Activated T-cell treated with anti-CD3 and anti-CD28 coated beads for 48 hours (primary cell): Measurements from ENCODE around the gene TOB1.
"Not testable (repeated sequence)": the region's sequence is repeated elsewhere in the genome, so short reads cannot be mapped to it uniquely, and the experiment has no call there.

Experiments used
- DNase-seq: peaks from one replicate; pipeline ENCODE4 v3.0.0-alpha.2; 2020; ENCODE audit warnings: low read depth

TOB1 gene

DNA sequence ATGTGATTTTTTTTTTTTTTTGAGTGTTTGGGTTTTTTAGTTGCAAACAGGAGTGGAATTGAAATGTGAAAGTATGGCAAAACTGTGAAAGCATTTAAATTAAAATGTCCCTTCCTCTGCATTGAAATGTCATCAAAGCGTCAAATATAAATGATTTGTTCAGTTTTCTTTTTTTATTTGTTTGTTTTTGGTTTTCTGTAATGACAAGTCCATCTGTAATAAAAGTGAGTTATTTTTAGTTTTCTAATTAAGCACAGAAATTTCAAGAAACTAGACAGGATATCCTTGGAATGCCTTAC is 1.9 kb upstream of the TOB1 start:
- DNase-seq = no peak

DNA sequence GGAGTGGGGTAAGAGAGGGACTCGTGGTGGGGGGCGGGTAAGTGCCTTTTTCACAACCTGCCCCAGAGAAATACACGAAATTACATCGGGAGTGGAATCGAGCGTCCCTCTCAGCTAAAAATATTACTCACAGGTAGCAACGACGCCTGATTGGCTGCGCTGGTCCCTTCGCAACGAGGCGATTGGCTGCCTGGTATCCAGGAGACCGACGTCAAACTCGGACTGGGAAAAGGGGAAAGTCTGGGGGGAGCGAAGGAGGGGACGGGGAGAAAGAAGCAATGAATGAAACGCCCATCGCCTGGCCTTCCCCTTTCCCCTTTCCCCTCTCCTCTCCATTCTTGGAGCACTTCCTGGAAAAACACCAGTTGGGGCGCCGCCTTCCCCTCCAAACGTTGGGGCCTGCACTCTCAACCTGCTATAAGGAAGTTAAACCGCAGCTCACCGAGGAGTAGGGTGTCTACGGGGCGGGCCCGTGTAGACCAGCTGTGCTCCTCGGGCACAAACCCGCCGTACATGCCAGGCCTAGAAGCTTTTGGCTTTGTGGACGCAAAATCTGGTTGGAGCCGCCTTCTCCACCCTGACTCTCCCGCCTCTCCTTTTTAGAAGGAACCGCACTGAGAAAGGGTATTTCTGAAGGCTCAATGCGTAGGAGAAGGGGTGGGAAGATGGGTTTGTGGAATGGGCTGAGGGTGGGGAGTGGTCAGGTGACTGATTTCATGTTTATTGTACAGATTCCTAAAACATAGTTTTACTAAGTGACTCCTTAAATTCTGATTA is 1.4 kb upstream of the TOB1 start:
- DNase-seq = peak; percentile 75

DNA sequence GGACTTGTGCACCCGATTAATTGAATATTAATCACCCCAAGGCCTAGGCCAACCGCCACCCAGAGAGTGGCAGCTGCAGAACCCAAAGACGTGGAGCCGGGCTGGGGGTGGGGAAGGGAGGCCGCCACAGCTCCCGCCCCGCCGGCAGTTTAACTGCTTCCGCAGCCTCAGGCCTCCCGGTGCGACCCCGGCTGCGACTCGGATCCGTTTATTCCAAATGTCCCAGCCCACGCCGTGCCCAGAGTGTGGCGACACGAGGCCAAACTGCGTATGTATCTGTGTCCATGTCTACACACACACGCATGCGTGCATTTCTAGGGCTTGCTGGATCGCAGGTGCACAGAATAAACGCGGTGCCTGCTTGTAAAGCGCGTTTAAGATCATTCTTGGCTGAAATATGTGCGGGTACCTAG is 802 bp upstream of the TOB1 start:
- peak; percentile 56 for DNase-seq

DNA sequence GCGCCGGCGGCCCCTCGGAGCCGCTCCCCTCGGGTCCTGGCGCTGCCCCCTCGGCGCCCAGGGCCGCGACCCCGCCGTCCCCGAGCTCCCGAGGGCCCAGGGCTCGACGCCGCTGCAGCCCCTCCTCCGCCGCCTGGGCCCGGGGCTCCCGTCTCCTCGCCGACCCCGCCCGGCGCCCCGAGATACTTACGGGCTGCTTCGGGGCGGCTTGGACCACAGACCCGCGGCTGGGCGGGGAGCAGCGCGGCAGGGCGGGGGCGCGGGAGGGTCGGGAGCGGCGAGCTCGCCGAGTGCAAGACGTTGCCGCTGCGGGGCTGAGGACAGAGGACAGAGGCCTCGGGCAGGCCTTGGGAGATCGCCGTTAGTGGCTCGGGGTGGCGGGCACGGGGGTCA is 290 bp downstream of the TOB1 start:
- no peak for DNase-seq

DNA sequence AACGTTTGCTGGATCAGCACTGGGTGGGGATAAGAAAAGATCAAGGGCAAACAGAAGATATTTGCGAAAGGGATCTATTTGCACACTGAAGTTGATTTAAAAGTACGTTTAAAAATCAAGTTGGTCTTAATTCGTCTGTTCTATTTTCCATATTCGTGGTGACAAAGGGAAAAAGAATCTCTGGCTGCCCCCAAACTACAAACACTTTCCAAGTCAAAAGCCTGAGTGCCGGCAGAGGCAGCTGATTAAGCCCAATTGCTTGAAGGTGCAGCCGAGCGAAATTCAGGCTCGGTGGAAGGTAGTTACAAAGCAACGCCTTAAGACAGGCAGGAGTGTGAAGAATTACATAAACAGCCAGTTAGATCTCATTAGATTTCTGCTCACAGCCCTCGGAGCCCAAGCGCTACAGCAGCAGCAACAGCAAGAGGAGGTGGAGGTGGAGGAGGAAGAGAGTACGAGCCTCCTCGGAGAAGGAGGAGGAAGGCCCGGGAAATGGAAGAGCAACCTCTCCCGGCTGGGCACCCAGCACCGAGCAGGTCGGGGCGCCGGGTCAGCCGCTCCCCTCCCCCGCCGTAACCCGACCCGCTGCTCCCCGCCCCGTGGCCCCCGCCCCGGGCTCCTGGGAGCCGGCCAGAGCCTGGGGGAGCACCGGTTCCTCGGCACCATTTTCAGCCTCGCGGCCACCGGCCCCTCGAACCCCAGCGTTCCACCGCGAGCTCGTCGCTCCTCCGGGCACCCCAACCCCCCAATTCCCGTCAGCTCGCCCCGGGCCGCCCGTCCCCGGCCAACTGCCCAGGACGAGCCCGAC is 890 bp downstream of the TOB1 start:
- peak; percentile 25 for DNase-seq

DNA sequence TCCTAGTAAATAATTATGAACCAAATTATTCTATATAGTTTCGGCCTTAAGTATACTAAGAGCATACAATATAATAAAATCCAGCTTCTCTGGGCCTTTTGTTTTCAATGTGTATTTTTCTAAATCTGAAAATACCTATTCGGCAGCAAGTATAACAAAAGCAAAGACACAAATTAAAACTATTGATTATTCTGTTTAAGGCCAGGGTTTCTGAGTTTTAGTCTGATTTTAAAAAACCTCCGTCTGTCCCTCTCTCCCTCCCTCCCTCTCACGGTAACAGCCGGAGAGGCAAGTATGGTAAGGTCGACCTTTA is 1.5 kb downstream of the TOB1 start:
- no peak for DNase-seq

DNA sequence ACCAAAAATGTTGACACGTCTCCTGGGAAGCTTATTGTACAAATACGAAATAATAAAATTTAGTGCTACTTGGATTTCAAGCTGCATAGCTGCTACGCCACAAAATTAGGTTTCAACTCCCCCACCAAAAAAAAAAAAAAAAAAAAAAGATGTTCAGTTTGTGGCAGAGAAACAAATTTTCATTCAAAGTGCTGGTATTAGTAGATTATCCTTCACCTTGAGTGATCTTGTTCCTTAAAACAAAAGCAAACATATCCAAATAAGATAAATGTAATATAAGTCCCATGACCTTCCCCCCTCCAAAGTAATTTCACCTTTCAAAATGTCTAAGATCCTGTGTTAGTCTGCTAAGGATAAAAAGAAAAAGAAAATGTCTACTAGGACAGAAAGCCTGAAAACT is 2.2 kb downstream of the TOB1 start:
- DNase-seq = no peak

DNA sequence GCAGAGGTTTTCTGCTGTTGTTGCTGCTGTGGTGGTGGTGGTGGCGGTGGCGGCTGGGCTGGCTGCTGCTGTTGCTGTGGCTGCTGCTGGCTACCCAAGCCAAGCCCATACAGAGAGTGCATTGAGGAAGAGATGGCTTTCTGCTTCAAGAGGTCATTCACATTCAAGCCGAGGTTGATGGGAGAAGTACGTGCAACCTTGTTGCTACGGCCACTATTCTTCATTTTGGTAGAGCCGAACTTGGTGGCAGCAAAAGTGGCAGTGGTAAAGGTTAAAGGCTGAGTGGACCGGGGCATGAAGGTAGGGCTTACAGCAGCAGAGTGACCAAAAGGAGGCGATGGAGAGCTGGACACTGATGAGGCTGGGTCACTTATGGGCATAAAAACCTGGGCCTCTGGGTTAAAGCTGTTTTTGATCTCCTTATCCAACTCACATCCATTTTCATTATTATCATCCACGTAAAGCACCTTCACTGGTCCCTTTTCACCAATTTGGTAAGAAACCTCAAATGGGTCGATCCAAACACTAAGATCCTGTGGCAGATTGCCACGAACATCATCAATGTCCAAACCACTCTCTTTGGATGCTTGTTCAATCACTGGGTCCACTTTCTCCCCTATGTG is 2.8 kb downstream of the TOB1 start:
- peak; percentile 34 for DNase-seq

DNA sequence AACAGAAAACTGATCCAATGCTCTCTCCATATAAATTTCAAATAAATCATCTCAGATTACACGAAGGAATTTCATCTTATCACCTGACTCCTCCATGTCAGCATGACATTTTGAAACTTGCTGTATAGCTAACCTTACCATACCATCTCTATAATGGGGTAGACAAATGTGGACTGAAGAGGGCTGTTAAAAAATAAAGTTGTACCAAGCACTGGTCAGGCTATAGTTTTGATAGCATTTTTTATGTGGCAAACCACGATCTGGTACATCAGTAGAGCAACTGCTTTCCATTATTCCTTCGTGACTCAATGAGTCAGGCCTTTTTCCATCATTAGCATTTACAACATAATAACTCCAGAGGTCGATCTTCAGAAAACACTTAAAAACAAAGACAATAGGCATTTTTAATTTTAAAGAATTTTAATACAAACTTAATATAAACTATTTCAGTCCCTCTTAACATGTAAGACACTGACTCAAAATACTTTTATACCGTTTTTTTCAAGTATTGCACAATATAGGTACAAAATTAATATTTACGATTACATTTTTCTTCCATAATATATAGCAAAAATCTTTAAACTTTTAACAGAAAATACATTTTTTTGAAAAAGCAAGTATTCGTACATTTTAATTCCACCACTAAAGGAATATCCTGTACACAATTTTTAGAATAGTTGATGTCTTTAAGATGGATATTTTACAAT is 4.2 kb downstream of the TOB1 start:
- DNase-seq = no peak

DNA sequence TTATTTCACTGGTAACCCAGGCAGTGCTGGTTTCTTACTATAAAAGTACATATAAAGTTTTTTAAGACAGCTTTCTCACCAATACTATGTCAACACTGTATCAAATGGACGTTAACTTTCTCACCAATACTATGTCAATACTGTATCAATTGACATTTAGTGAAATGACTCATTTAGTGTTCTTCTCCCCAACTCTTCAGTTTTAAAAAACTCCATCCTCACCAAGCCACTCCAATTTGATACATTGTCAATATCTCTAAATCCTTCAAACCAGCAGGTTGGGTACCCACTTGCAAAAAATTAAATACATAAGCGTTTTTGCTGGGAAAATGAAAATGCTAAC is 4.8 kb downstream of the TOB1 start:
- DNase-seq = no peak

DNA sequence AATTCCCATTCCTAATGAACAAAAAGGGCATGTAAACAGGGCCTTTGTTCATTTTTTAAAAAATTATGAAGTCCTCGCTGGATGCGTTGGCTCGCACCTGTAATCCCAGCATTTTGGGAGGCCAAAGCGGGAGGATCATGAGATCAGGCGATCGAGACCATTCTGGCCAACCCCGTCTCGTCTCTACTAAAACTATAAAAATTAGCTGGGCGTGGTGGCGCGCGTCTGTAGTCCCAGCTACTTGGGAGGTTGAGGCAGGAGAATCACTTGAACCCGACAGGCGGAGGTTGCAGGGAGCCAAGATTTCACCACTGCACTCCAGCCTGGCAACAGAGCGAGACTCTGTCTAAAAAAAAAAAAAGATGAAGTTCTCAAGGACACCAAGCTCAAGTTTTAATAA is 6.4 kb downstream of the TOB1 start:
- DNase-seq = not testable (repeated sequence)

DNA sequence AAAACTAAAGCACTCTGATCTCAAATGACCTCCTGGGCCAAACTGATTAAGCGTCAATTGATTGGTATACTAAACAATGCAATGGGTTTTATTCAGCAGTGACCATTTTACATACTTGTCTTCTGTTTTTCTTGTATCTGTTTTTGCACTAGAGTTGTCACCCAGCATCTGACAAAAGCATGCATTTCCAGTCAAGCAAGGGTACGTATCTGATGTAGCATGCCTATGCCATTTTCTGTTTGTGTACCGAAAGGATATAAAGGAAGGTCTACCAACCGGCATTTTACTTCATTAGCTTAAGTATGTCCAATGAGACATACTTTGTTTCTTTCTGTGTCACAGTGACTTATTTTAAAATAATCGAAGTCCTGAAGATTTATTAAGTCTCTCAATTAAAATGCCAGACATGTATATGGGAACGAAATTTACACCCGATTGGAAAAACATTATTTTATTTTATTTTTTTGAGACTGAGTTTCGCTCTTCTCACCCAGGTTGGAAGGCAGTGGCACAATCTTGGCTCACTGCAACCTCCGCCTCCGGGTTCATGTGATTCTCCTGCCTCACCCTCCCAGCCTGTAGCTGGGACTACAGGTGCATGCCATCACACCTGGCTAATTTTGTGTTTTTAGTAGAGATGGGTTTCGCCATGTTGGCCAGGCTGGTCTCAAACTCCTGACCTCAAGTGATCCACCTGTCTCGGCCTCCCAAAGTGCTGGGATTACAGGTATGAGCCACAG is 7.5 kb downstream of the TOB1 start:
- no peak for DNase-seq

DNA sequence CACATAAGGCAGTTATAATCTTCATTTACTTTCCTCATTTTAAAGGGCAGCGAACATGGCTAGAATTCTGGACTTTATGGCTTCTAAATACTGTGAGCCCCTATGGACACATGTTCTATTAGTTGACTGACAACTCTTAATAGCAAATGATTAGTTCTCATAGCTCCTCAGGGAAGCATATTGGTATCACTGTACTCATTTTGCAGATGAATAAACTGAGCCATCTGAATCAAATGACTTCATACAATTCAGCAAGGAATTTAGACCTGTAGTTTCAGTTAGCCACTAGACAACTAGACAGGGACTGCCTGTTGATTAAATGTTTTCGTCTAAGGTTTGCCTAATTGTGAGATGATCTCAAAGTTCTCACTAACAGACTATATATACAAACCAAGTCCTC is 9.7 kb downstream of the TOB1 start:
- DNase-seq = no peak

DNA sequence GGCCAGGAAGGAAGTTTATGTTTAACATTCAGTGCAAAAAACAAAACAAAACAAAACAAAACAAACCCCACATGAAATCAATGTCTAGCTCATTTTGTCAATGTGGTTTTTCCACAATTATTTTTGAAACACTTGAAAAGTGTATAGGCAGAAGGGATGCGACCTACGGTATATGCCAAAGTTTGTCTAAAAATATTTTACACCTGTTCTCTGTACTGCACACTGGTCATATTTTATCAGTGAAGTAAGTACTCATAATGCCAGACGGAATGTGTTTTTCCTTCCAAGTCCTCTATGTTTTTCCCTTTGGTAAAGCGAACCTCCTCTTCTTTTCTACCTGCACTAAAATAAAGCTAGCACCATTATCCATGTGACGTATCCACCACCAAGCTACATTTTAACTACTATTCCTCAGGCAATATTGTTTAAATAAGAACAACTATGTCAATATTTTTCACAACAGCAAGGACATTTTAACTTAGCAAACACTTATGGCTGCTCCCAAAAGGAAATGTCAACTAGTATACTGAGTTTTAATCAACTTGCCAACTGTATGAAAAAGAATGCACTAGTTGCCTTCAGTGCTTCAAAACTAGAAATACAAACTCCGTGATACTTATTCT is 10.3 kb downstream of the TOB1 start:
- DNase-seq = no peak

DNA sequence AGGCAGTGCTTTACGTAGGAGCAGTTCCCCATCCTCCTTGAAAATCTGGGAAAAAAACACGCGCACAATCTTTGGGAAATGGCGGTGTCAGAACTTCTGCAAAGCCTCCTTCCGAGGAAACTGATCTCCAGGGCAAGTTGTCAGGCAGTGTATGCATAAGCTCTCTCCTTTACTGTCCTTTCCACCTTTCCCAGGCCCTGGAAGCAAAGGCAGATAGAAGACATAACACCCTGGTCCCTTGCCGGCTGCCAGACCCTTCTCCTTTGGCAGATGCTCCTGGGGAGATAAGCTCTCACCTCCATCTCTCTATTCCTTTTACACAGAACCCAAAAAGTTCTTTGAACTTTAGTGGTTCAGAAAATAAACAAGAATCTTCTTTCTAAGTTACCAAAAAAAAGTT is 12.4 kb downstream of the TOB1 start:
- DNase-seq = no peak

DNA sequence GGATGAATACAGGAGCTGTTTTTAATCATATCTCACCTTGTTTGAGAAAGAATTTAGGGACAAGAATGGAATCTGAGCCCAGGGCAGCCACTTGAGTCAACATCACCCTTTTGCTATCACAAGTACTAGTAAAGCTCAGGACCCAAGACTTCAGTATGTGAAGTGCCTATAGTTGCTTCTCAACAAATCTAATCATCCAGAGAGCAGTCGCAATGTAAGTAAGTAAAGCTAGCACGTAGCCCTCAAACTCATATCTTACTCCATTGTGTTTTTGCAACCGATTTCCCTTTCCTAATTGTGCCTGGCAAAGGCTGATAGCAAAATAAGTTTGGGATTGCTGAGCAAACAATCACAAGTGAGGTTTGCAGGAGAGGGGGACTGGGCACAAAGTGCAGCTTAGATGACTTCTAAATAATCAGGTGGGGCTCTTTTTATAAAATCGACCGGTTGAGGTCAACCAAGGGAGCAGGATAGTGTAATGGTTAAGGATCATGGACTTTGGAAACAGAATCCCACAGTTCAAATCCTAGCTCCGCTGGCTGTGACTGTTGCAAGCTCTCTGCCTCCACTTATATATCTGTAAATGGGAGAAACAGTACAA is 13.0 kb downstream of the TOB1 start:
- no peak for DNase-seq

DNA sequence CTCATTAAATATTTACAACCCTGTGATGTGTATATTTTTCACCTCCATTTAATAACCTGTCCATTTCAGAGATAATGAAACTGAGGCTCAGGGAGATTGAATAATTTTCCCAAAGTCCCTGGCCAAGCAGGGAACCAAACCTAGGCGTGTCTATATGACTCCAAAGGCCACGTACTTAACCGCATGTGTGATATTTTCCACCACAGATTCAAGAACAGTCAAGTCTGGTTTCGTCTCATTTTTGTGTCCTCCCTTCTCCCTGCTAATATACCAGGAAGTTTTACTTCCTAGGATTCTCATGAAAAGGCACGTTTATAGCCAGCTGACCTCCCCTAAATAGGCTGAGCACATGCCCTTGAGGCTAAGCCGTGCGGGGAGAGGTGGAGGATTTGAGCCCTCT is 15.5 kb downstream of the TOB1 start:
- DNase-seq = no peak

DNA sequence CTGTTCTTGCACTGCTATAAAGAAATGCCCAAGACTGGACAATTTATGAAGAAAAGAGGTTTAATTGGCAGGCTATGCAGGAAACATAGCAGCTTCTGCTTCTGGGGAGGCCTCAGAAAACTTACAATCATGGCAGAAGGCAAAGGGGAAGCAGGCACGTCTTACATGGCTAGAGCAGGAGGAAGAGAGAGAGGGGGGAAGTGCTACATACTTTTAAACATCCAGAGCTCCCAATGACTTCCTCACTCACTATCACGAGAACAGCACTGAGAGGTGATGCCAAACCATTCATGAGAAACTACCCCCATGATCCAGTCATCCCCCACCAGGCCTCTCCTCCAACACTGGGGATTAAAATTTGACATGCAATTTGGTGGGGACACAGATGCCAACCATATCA is 17.4 kb downstream of the TOB1 start:
- no peak for DNase-seq

DNA sequence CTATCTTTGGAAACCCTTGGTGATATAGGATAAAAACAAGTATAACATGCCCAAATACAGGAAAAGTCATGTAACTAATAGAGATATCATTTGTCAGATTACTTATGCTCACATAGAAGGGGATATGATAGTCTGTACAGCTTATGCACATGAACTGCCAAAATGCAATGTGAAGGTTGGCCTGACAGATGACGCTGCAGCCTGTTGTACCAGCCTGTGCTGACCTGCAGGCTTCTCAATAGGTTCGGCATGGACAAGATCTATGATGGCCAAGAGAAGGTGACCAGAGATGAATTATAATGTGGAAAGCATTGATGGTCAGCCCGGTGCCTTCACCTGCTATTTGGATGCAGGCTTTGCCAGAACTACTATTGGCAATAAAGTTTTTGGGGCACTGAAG is 18.1 kb downstream of the TOB1 start:
- DNase-seq = no peak

DNA sequence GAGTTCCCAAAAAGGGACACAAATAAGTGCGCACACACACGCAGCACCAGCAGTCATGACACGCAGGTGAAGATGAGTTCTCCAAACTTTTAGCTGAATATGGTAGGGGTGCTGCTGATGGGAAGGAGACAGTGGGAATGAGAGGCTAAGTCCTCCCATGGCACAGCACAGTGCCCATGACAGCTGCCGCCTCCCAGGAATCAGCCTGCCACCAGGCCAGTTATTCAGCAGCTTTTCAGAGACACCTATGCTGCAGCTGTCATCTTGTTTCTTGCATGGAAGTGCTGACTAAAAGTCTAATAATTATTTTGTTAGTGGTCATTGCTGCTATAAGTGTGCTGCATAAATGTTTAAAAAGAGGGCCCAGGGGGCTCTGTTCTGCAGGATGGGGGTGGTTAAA is 18.6 kb downstream of the TOB1 start:
- DNase-seq = no peak
